ENCODE data around the gene TSPAN8.
"Not testable (repeated sequence)": the region's sequence is repeated elsewhere in the genome, so short reads cannot be mapped to it uniquely, and the experiment has no call there.

Gene TSPAN8

DNA sequence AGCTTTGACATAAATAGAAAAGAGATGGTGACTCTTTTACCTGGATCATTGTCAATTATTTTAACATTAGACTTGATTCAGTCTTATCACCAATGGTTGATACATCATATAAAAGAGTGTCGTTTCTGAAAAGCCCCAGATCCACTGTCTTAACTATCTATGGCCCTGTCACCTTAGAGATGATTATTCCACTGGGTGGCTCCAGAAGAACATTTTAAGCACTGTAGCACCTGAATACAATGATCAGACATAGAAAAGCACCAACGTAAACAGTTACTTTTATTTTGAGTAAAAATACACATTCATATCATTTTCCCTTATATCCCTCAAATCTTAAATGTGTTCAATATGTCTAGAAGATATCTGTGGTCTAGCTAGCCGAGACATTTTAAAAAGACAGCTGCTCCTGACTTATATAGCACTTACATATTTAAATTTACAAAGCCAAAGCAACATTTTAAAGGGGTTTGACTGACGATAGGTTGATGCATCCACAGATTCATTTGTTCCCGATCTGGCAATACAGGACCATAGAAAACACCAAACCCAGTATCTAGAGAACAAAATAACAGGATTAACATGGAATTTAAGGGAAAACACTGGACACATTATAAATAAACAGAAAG, 32.9 kb downstream of the TSPAN8 start:
- no peak for DNase-seq

DNA sequence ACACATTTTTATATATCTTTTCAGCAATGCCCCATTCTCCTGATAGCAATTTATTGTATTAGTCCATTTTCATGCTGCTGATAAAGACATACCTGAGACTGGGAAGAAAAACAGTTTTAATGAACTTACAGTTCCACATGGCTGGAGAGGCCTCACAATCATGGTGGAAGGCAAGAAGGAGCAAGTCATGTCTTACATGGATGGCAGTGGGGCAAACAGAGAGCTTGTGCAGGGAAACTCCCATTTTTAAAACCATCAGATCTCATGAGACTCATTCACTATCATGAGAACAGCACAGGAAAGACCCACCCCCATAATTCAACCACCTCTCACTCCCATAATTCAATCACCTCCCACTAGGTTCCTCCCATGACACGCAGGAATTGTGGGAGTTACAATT, 44.7 kb downstream of the TSPAN8 start:
- DNase-seq: not testable (repeated sequence)

DNA sequence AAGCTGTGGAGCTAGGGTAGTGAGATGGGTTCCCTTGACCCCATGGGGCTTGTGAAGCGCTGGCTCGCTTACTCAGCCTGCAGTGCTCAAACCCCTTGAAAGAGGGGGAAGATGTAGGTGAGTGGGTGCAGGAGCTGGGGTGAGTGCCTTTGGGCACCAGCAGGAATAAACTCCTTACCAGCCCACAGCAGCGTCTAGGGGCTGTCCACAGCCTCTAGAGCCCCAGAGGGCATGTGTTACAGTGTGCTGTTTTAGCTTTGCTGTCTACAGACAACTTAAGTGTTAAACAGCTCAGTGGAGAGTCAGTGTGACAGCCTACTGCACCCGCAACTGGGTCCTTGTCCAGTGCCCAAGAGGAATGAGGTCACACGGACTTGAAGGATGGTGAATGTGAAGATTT, 48.0 kb downstream of the TSPAN8 start:
- DNase-seq: no peak

DNA sequence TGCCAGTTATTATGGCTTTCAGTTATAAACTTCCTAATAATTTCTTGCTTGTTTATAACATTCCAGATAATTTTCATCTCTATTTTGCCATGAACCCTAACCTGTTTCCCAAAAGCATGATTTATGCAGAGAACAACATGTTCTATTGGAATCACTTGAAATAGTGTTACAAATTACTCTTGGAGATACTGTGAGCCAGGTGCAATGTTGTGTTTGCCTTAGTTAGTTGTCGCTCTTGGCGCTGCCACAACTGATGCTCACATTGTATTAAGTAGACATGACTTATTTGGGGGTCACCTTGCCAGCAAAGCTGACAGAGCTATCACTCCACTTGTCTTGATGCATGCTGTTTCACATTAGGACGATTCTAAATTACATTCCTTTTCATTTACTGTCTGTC, 49.4 kb downstream of the TSPAN8 start:
- DNase-seq: no peak

DNA sequence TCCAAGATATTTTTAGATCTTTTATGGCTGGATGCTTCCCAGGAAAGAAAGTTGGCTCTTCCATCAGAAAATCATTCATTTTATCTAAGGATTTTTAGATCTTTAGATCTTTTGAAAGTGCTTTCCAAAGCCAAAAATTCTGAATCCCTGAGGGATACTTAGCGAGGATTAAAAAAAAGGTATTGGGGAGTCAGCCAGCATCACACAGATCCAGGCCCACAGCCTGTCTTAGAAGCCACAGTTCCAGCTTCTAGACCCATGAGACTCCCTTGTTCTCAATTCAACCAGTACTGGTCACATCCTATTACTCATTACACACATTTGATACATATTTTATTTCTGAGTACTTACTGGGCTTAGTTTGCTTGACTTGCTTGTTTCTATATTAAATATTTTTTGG, 49.9 kb downstream of the TSPAN8 start:
- no peak for DNase-seq

DNA sequence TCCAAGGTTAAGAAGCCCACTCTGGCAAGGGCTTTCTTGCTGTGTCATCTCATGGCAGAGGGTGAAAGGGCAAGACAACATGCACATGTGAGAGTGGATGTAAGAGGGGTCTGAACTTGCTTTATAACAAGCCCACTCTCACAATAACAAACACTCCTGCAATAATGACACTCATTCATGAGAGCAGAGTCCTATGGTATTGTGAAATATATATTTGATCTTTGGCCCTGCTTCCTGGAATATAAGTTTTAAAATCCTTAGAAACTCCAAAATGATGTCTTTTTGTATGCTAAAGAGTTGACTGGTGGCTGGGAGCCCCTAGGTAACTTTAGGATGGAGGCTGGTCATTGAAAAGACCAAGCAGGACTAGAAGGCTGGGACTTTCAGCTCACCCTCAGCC, 51.8 kb downstream of the TSPAN8 start:
- no peak for DNase-seq

DNA sequence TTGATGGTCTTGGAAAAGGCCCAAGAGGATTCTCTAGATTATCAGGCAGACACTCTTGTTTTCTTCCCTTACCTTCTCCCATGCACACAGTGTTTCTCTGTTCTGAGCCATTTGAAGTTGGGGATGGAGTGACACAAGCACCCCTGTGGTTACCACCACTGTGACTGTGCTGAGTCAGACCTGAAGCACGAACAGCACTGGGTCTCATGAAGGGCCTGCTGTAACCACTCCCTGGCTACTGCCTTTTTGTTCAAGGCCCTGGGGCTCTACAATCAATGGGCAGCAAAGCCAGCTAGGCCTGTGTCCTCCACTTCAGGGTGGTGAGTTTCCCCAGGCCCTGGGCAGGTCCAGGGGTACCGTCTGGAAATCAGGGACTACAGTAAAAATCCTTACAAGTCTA, 65.5 kb downstream of the TSPAN8 start:
- DNase-seq: no peak

DNA sequence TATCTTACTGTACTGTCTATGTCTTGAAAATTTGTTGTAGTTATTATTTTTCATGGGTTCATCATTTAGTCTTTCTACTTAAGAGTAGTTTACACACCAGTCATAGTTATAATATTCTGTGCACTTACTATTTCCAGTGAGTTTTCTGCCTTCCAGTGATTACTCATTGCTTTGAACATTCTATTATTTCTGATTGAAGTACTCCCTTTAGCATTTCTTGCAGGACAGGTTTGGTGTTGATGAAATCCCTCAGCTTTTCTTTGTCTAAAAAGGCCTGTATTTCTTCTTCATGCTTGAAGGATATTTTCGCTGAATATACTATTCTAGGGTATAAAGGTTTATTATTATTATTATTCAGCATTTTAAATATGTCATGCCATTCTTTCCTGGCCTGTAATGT, 66.8 kb downstream of the TSPAN8 start:
- no peak for DNase-seq

DNA sequence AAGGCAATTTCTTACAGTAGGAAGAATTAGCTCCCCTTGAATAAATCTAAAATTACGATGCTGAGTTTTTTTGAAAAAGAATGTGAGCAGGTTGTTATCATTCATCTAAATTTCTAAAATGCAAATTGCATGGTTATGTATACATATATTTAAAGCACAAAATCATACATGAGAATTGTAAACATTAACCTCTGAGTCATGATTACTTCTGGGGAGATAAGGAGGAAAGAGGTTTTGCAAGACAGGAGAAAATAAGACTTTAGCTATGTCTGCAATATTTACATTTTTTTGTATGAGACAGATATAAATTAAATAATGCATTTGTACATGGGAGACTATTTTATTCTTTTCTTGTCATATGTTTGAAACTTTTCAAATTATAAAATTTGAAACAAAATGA, 72.2 kb downstream of the TSPAN8 start:
- DNase-seq: no peak

DNA sequence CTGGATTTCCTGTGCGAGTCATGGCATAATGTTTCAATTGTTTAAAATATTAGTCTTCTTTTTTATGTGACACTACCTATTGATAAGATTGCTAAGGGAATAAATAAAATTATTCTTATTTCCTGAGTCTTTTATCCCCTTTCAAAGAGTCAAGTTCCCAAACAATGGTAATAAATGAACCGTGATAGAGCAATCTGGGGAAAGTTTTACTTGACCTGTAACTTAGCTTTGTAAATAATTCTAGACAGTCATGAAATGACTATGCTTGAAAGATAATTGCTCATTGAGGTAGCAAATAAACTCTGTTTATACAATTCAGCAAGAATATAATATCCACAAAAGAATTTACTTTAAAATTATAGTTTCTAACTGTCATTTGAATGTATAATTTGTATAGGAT, 82.1 kb downstream of the TSPAN8 start:
- no peak for DNase-seq
